NCI-H2107 treated with DMSO at 0.1 percent for 48 hours (cell line): ENCODE results near the gene FBXO3.
"Not testable (repeated sequence)": the region's sequence is repeated elsewhere in the genome, so short reads cannot be mapped to it uniquely, and the experiment has no call there.

ENCODE experiments used
- DNase-seq: peaks from one replicate; lab custom pipeline; 2025; ENCODE audit not compliant: unreplicated experiment; lab: John Stamatoyannopoulos, UW

Gene FBXO3

GRCh38 chr11:33731723-33732531 is 42.4 kb downstream of the FBXO3 start:
- DNase-seq, result peak; percentile 16

GRCh38 chr11:33730716-33731115 is 43.6 kb downstream of the FBXO3 start:
- DNase-seq, result no peak

GRCh38 chr11:33729072-33729664 is 45.2 kb downstream of the FBXO3 start:
- not testable (repeated sequence) for DNase-seq

- not testable (repeated sequence) for DNase-seq
These were observed 46.8 kb downstream of the FBXO3 start for GRCh38 chr11:33727539-33727938.

GRCh38 chr11:33725496-33725895 is 48.8 kb downstream of the FBXO3 start:
- no peak for DNase-seq

- no peak for DNase-seq
These were observed 49.7 kb downstream of the FBXO3 start for GRCh38 chr11:33724644-33725035.

- DNase-seq, result no peak
These were observed 51.0 kb downstream of the FBXO3 start for GRCh38 chr11:33723238-33723881.

- no peak for DNase-seq
These were observed 51.6 kb downstream of the FBXO3 start for GRCh38 chr11:33722590-33723234.

- no peak for DNase-seq
These were observed 52.3 kb downstream of the FBXO3 start for GRCh38 chr11:33721984-33722383.

GRCh38 chr11:33721426-33721825 is 52.9 kb downstream of the FBXO3 start:
- no peak for DNase-seq

- DNase-seq, result no peak
These were observed 54.7 kb downstream of the FBXO3 start for GRCh38 chr11:33719587-33719986.

- no peak for DNase-seq
These were observed 55.9 kb downstream of the FBXO3 start for GRCh38 chr11:33718440-33718839.

GRCh38 chr11:33716243-33716642 is 58.1 kb downstream of the FBXO3 start:
- DNase-seq, result peak; percentile 14

- no peak for DNase-seq
These were observed 60.4 kb downstream of the FBXO3 start for GRCh38 chr11:33713856-33714398.

- no peak for DNase-seq
These were observed 61.0 kb downstream of the FBXO3 start for GRCh38 chr11:33713151-33713855.

- no peak for DNase-seq
These were observed 61.9 kb downstream of the FBXO3 start for GRCh38 chr11:33712436-33712835.

- no peak for DNase-seq
These were observed 64.9 kb downstream of the FBXO3 start for GRCh38 chr11:33709466-33709865.

GRCh38 chr11:33708985-33709384 is 65.3 kb downstream of the FBXO3 start:
- DNase-seq, result no peak

GRCh38 chr11:33707831-33708230 is 66.5 kb downstream of the FBXO3 start:
- not testable (repeated sequence) for DNase-seq

GRCh38 chr11:33706966-33707365 is 67.4 kb downstream of the FBXO3 start:
- DNase-seq, result no peak

GRCh38 chr11:33706546-33706945 is 67.8 kb downstream of the FBXO3 start:
- DNase-seq, result no peak
